Measurements from ENCODE around the gene FAM124B. TPM values are rescaled to one million over a fixed set of nuclear protein-coding genes. Genes with fewer than 3 reads are reported as not detected.

FAM124B gene
- polyA plus RNA-seq, 6 donors from 2014 or later = 0.20 to 0.38 TPM; not detected in 4

DNA sequence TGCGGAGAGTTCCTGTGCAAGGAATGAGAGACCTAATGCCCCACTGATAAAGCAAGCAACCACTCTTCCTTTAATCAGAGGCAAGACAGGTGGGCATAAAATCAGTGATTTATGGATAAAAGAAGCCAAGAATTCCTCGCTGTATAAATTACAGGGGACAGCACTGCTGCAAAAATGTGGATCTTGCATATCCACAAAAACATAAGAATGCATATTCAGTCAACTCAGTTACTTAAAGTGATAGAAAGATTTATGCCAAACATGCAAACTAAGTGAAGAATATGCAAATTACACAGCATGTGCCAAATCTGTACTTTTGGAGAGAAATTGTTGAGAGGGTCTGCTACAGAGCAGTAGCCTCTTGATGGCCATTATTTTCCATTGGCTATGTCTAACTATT lies 67.2 kb downstream of the FAM124B start:
- Mint-ChIP-seq H3K36me3 (peaks cover 0 to 5% of the 10 kb centered on the region in 2 donors), H3K27me3 (peaks cover 7 to 21% (median 15%) of the 10 kb centered on the region in 3 donors), H3K4me1 (no peaks in the 10 kb centered on the region), H3K4me3 (no peak overlapping the region), H3K9me3 (peaks cover 0 to 6% (median 2%) of the 10 kb centered on the region in 7 donors), H3K27ac (no peak overlapping the region)
- DNase-seq = no peak
- ATAC-seq (ENCODE audit: low read depth in 2 of 2) = no peak

DNA sequence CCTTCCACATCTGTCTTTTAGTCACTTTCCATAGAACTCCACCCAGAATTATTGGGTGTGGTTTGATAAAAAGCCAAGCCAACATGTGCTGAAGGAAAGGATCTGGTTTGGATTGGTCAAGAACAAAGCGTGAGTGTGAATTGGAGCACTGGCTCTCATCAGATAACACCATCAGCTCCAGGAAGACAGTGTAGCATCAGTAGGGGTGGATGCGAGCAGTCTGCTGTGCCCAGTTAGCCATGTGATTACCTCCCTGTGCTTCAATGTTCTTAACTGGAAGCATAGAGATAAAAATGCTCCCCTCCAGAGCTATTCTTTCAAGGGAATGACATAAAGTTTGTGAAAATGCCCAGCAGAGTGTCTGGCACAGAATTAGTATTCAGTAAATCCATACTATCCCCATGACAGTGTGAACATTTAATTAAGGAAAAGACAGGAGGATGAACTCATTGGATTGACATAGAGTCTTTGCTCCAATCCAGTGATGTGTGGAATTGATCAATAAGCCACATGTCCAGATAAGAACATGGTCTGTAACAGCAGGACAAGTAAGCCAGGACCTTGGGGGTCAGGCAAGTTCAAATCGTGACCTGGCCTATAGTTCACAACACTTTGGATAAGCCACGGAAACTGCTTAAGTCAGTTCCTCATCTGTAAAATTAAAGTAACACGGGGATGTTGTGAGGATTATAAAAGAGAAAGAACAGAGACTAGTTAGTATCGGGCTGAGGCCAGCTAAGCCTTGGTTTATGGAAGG lies 68.0 kb downstream of the FAM124B start:
- no peak for DNase-seq
- H3K36me3 Mint-ChIP-seq = peaks cover 0 to 5% of the 10 kb centered on the region in 2 donors

GRCh38 chr2:224331698-224332097 lies 70.2 kb downstream of the FAM124B start:
- ATAC-seq (ENCODE audit: low read depth in 2 of 2) = no peak
- Mint-ChIP-seq H3K4me3 (no peak overlapping the region), H3K27ac (peak overlapping the region in 1 of 6 donors; percentile 52), H3K4me1 (no peaks in the 10 kb centered on the region), H3K36me3 (peaks cover 0 to 2% of the 10 kb centered on the region in 2 donors), H3K9me3 (peaks cover 0 to 2% (median 2%) of the 10 kb centered on the region in 7 donors), H3K27me3 (peaks cover 22 to 33% (median 31%) of the 10 kb centered on the region in 3 donors)
- no peak for DNase-seq

More for the DNA sequence above, 68.0 kb downstream of the FAM124B start:
- Mint-ChIP-seq H3K4me1 (no peaks in the 10 kb centered on the region), H3K4me3 (no peak overlapping the region), H3K9me3 (peaks cover 0 to 6% (median 2%) of the 10 kb centered on the region in 7 donors), H3K27me3 (peaks cover 7 to 24% (median 13%) of the 10 kb centered on the region in 3 donors), H3K27ac (peak overlapping the region in 1 of 6 donors; percentile 5)
- no peak for ATAC-seq (ENCODE audit: low read depth in 2 of 2)

GRCh38 chr2:224328798-224329197 lies 73.1 kb downstream of the FAM124B start:
- Mint-ChIP-seq H3K27ac (no peak overlapping the region), H3K9me3 (peaks cover 0 to 2% (median 0%) of the 10 kb centered on the region in 7 donors), H3K27me3 (peaks cover 22 to 31% (median 25%) of the 10 kb centered on the region in 3 donors), H3K4me1 (no peaks in the 10 kb centered on the region), H3K36me3 (no peaks in the 10 kb centered on the region), H3K4me3 (no peak overlapping the region)
- ATAC-seq (ENCODE audit: low read depth in 2 of 2) (no peak), DNase-seq (no peak)

Other genes with a start within 250 kb of the FAM124B start
- 10 to 100 TPM; 29.4 to 65.2 (median 40.3) TPM for gene CUL3, start 183.3 kb upstream of the FAM124B start, polyA plus RNA-seq (ENCODE audit: low read depth in 6 of 6)